Activated B cell treated with CpG ODN at 0.5 μM for 24 hours (primary cell): ENCODE results near the gene DIP2C. TPM values are rescaled to one million over a fixed set of nuclear protein-coding genes. Genes with fewer than 3 reads are reported as not detected.

Source experiments
- ATAC-seq: fragments of 200-7000 bp; cut with Tn5 transposase; one replicate; pipeline ENCODE4 v1.10.0; 2021; ENCODE audit warnings: low read depth, mild to moderate bottlenecking, moderate library complexity
- CTCF ChIA-PET: fragments of 350-600 bp; sonication (Branson Sonifier 250); formaldehyde crosslinking; loops from one replicate; lab custom pipeline; 2021; ENCODE audit warnings: antibody characterized with exemption; lab: Charles Lee
- POLR2A ChIA-PET: fragments of 350-600 bp; sonication (Branson Sonifier 250); formaldehyde crosslinking; loops from one replicate; lab custom pipeline; 2021; ENCODE audit warnings: antibody characterized with exemption; lab: Charles Lee
- DNase-seq: peaks from one replicate; pipeline ENCODE4 v3.0.0; 2022
- H3K27ac Mint-ChIP-seq: one replicate; pipeline ENCODE4 v1.8.0; 2020; ENCODE audit warnings: mixed read lengths
- H3K27me3 Mint-ChIP-seq: one replicate; pipeline ENCODE4 v1.8.0; 2021; ENCODE audit warnings: mixed read lengths
- H3K36me3 Mint-ChIP-seq: one replicate; pipeline ENCODE4 v1.8.0; 2021; ENCODE audit warnings: low read depth, mixed read lengths
- H3K4me1 Mint-ChIP-seq: one replicate; pipeline ENCODE4 v1.8.0; 2021; ENCODE audit warnings: mixed read lengths
- H3K4me3 Mint-ChIP-seq: one replicate; pipeline ENCODE4 v1.8.0; 2020; ENCODE audit warnings: mild to moderate bottlenecking, mixed read lengths
- H3K9me3 Mint-ChIP-seq: one replicate; pipeline ENCODE4 v1.8.0; 2020; ENCODE audit warnings: mixed read lengths
- CTCF ChIP-seq: fragments of 200-600 bp; IDR thresholded peaks from one replicate; pipeline ENCODE4 v1.8.0; 2022; ENCODE audit warnings: antibody characterized with exemption, mild to moderate bottlenecking
- intact Hi-C: fragments of 100-400 bp; cut with micrococcal nuclease; formaldehyde crosslinking; loops from one replicate; pipeline ENCODE4 v1.15.1; 2024
- total RNA-seq: library from RNA; stranded (reverse); gene quantifications from 2 replicates; pipeline ENCODE4 v1.2.3, GENCODE V29; 2022

Gene DIP2C
- total RNA-seq, 1 donor from 2014 or later: 0.49 TPM

GRCh38 chr10:411603-412002 is 277.9 kb downstream of the DIP2C start:
- Mint-ChIP-seq H3K36me3 (no peaks in the 10 kb centered on the region), H3K27me3 (peaks cover 11% of the 10 kb centered on the region), H3K4me1 (peaks cover 2% of the 10 kb centered on the region), H3K9me3 (no peaks in the 10 kb centered on the region), H3K4me3 (no peak overlapping the region), H3K27ac (no peak overlapping the region)
- no peak for TF ChIP-seq CTCF
- no peak for DNase-seq
- intact Hi-C loops: no loop called here
- ChIA-PET POLR2A (no interaction called here), CTCF (no interaction called here)
- ATAC-seq: no peak

- ATAC-seq (no peak), DNase-seq (no peak)
- Mint-ChIP-seq H3K4me3 (no peak overlapping the region), H3K36me3 (no peaks in the 10 kb centered on the region), H3K9me3 (no peaks in the 10 kb centered on the region), H3K4me1 (peaks cover 2% of the 10 kb centered on the region), H3K27me3 (peaks cover 11% of the 10 kb centered on the region), H3K27ac (no peak overlapping the region)
- CTCF ChIA-PET: no interaction called here
- intact Hi-C loops: no loop called here
- no peak for TF ChIP-seq CTCF
- POLR2A ChIA-PET: no interaction called here
These were observed 279.9 kb downstream of the DIP2C start for GRCh38 chr10:409408-410040.

- no peak for TF ChIP-seq CTCF
- H3K36me3 Mint-ChIP-seq: no peaks in the 10 kb centered on the region
- no peaks in the 10 kb centered on the region for H3K9me3 Mint-ChIP-seq
- H3K27ac Mint-ChIP-seq: no peak overlapping the region
- H3K4me3 Mint-ChIP-seq: no peak overlapping the region
- no peak for DNase-seq
- peaks cover 9% of the 10 kb centered on the region for H3K27me3 Mint-ChIP-seq
- intact Hi-C loops: no loop called here
- POLR2A ChIA-PET: no interaction called here
- peaks cover 2% of the 10 kb centered on the region for H3K4me1 Mint-ChIP-seq
- CTCF ChIA-PET: no interaction called here
- ATAC-seq: no peak
These were observed 281.2 kb downstream of the DIP2C start for GRCh38 chr10:408236-408635.

- H3K4me1 Mint-ChIP-seq: peaks cover under 1% of the 10 kb centered on the region
These were observed 282.5 kb downstream of the DIP2C start for GRCh38 chr10:406976-407375.

GRCh38 chr10:405648-406047 is 283.8 kb downstream of the DIP2C start:
- DNase-seq (no peak), ATAC-seq (no peak)
- no peaks in the 10 kb centered on the region for H3K36me3 Mint-ChIP-seq
- H3K4me1 Mint-ChIP-seq: no peaks in the 10 kb centered on the region
- TF ChIP-seq CTCF: no peak
- ChIA-PET POLR2A (no interaction called here), CTCF (no interaction called here)
- no peak overlapping the region for H3K4me3 Mint-ChIP-seq
- intact Hi-C loops: no loop called here
- H3K27me3 Mint-ChIP-seq: peaks cover 7% of the 10 kb centered on the region
- H3K27ac Mint-ChIP-seq: no peak overlapping the region
- no peaks in the 10 kb centered on the region for H3K9me3 Mint-ChIP-seq

More at GRCh38 chr10:406976-407375, 282.5 kb downstream of the DIP2C start:
- H3K9me3 Mint-ChIP-seq: no peaks in the 10 kb centered on the region
- intact Hi-C loops: no loop called here
- ChIA-PET CTCF (no interaction called here), POLR2A (no interaction called here)
- H3K4me3 Mint-ChIP-seq: no peak overlapping the region
- no peaks in the 10 kb centered on the region for H3K36me3 Mint-ChIP-seq
- TF ChIP-seq CTCF: no peak
- no peak for DNase-seq
- no peak overlapping the region for H3K27ac Mint-ChIP-seq
- ATAC-seq: no peak
- H3K27me3 Mint-ChIP-seq: peaks cover 9% of the 10 kb centered on the region
